GM12878 (cell line): ENCODE results near the gene HMGB4.

ENCODE experiments used
- CTCF ChIP-seq, 3 experiments: IDR thresholded peaks in 2 of 3; conservative IDR thresholded peaks in 1 of 3; 2 replicates each; pipeline ENCODE4 v1.5.1; 2011; ENCODE audit warnings: low read depth in 3 of 3, low read length in 3 of 3, mild to moderate bottlenecking in 3 of 3, control low read depth in 2 of 3, moderate library complexity in 2 of 3, inconsistent platforms in 1 of 3, mixed read lengths in 1 of 3; ENCODE audit not compliant: control insufficient read depth in 2 of 3, insufficient read depth in 1 of 3; ENCODE audit errors: extremely low read depth in 1 of 3
- EGR1 ChIP-seq, 2 experiments: IDR thresholded peaks; 1 replicate in 1 of 2; 2 replicates in 1 of 2; pipeline ENCODE4 v1.6.1; 2011 to 2012; ENCODE audit warnings: low read depth in 2 of 2, low read length in 2 of 2, borderline replicate concordance in 1 of 2, mild to moderate bottlenecking in 1 of 2, moderate library complexity in 1 of 2
- ESRRA ChIP-seq: IDR thresholded peaks from 2 replicates; pipeline ENCODE4 v1.6.1; 2012; ENCODE audit warnings: mild to moderate bottlenecking, low read length, improper control_type of control experiment
- EZH2 ChIP-seq: IDR thresholded peaks from 2 replicates; pipeline ENCODE4 v1.6.1; 2012; ENCODE audit warnings: low read depth, mild to moderate bottlenecking, control low read depth, inconsistent platforms, low read length, borderline replicate concordance; ENCODE audit not compliant: control insufficient read depth
- GABPA ChIP-seq: IDR thresholded peaks from 2 replicates; pipeline ENCODE4 v1.6.1; 2014; ENCODE audit warnings: antibody characterized with exemption, low read depth, mild to moderate bottlenecking, inconsistent platforms
- JUND ChIP-seq: IDR thresholded peaks from 2 replicates; pipeline ENCODE4 v1.6.1; 2012; ENCODE audit warnings: low read depth, mild to moderate bottlenecking, low read length, improper control_type of control experiment, moderate library complexity
- LARP7 ChIP-seq: fragments of 450-650 bp; IDR thresholded peaks from 2 replicates; pipeline ENCODE4 v1.6.1; 2017; ENCODE audit warnings: mild to moderate bottlenecking
- NFXL1 ChIP-seq: fragments of 450-650 bp; IDR thresholded peaks from 2 replicates; pipeline ENCODE4 v1.6.1; 2017; ENCODE audit warnings: antibody characterized with exemption, mild to moderate bottlenecking, borderline replicate concordance
- POLR2A ChIP-seq: IDR thresholded peaks from 2 replicates; pipeline ENCODE4 v1.6.1; 2011; ENCODE audit warnings: low read depth, mild to moderate bottlenecking, low read length
- POLR2AphosphoS5 ChIP-seq: IDR thresholded peaks from 2 replicates; pipeline ENCODE4 v1.6.1; 2011; ENCODE audit warnings: mild to moderate bottlenecking, low read length, inconsistent platforms
- RFX5 ChIP-seq: IDR thresholded peaks from 2 replicates; pipeline ENCODE4 v1.6.1; 2011; ENCODE audit warnings: low read depth, low read length, improper control_type of control experiment
- ZNF217 ChIP-seq: fragments of 450-650 bp; IDR thresholded peaks from 2 replicates; pipeline ENCODE4 v1.6.1; 2017; ENCODE audit warnings: antibody characterized with exemption, mild to moderate bottlenecking

DNA sequence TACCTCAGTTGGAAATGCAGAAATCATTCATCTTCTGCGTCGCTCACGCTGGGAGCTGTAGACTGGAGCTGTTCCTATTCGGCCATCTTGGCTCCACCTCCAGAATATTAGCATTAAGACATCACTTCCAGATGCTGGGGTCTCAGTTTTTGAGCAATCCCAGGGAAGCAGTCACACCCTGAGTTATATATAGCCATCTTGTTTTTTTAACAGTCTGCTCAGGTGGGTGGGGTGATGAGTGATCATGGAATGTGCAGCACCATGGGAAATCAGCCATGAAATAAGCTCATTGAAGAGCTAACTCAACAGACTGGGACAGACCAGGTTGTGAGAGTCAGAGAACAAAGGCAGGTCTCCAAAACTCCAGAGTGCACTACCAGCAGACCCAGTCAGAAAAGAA lies 27.0 kb upstream of the HMGB4 start:
- TF ChIP-seq EZH2 (no peak), RFX5 (no peak), JUND (no peak), CTCF (IDR thresholded peaks at IDR 0.05 in 2 of 3, conservative IDR thresholded peaks at IDR 0.05 in 1 of 3; ENCODE audit: control insufficient read depth in 2 of 3, extremely low read depth in 1 of 3, insufficient read depth in 1 of 3, low read depth in 3 of 3, low read length in 3 of 3) (no peak), NFXL1 (no peak), ZNF217 (no peak), POLR2A (no peak), GABPA (no peak), ESRRA (no peak), EGR1 (IDR thresholded peaks at IDR 0.05; ENCODE audit: borderline replicate concordance in 1 of 2, low read depth in 2 of 2, low read length in 2 of 2) (no peak), LARP7 (no peak), POLR2AphosphoS5 (no peak)
